HEK293 (cell line): Measurements from ENCODE around the gene XRCC2.

Experiments
- SCRT2 ChIP-seq: fragments of 450-650 bp; formaldehyde crosslinking; IDR thresholded peaks from 2 replicates; pipeline ENCODE4 v1.5.1; 2016; ENCODE audit warnings: missing biosample characterization, missing genetic modification characterization
- SP2 ChIP-seq: fragments of 450-650 bp; formaldehyde crosslinking; IDR thresholded peaks from 2 replicates; pipeline ENCODE4 v1.5.1; 2016; ENCODE audit warnings: missing biosample characterization, missing genetic modification characterization
- ZFP41 ChIP-seq: fragments of 450-650 bp; formaldehyde crosslinking; IDR thresholded peaks from 2 replicates; pipeline ENCODE4 v1.5.1; 2016; ENCODE audit warnings: missing biosample characterization, missing genetic modification characterization, borderline replicate concordance
- ZNF10 ChIP-seq: fragments of 450-650 bp; formaldehyde crosslinking; IDR thresholded peaks from 2 replicates; pipeline ENCODE4 v1.5.1; 2017; ENCODE audit warnings: missing biosample characterization, missing genetic modification characterization
- ZNF155 ChIP-seq: fragments of 450-650 bp; formaldehyde crosslinking; IDR thresholded peaks from 2 replicates; pipeline ENCODE4 v1.5.1; 2016; ENCODE audit warnings: missing biosample characterization, missing genetic modification characterization
- ZNF211 ChIP-seq: fragments of 450-650 bp; formaldehyde crosslinking; IDR thresholded peaks from 2 replicates; pipeline ENCODE4 v1.5.1; 2016; ENCODE audit warnings: low read depth, missing biosample characterization, missing genetic modification characterization
- ZNF223 ChIP-seq: fragments of 450-650 bp; formaldehyde crosslinking; IDR thresholded peaks from 2 replicates; pipeline ENCODE4 v1.5.1; 2016; ENCODE audit warnings: missing biosample characterization, missing genetic modification characterization
- ZNF350 ChIP-seq: fragments of 450-650 bp; formaldehyde crosslinking; IDR thresholded peaks from 2 replicates; pipeline ENCODE4 v1.5.0; 2017; ENCODE audit warnings: missing biosample characterization, mild to moderate bottlenecking, missing genetic modification characterization
- ZNF354C ChIP-seq: fragments of 450-650 bp; formaldehyde crosslinking; IDR thresholded peaks from 2 replicates; pipeline ENCODE4 v1.5.1; 2016; ENCODE audit warnings: missing biosample characterization, missing genetic modification characterization, low read depth, borderline replicate concordance
- ZNF501 ChIP-seq: fragments of 450-650 bp; formaldehyde crosslinking; IDR thresholded peaks from 2 replicates; pipeline ENCODE4 v1.5.1; 2016; ENCODE audit warnings: missing biosample characterization, missing genetic modification characterization
- ZNF585B ChIP-seq: fragments of 450-650 bp; formaldehyde crosslinking; IDR thresholded peaks from 2 replicates; pipeline ENCODE4 v1.5.1; 2016; ENCODE audit warnings: missing biosample characterization, missing genetic modification characterization
- ZNF629 ChIP-seq: fragments of 450-650 bp; formaldehyde crosslinking; IDR thresholded peaks from 2 replicates; pipeline ENCODE4 v1.5.1; 2017; ENCODE audit warnings: missing biosample characterization, missing genetic modification characterization
- ZSCAN30 ChIP-seq: fragments of 450-650 bp; IDR thresholded peaks from 2 replicates; pipeline ENCODE4 v1.5.1; 2018; ENCODE audit warnings: missing biosample characterization, mild to moderate bottlenecking, missing genetic modification characterization, moderate library complexity
- TF ChIP-seq, protein P1 (sequence below): fragments of 450-650 bp; formaldehyde crosslinking; IDR thresholded peaks from 2 replicates; pipeline ENCODE4 v1.5.1; 2016; ENCODE audit warnings: missing biosample characterization, missing genetic modification characterization
- TF ChIP-seq, protein P2 (sequence below): fragments of 450-650 bp; formaldehyde crosslinking; IDR thresholded peaks from 2 replicates; pipeline ENCODE4 v1.5.1; 2017; ENCODE audit warnings: missing biosample characterization, missing genetic modification characterization
- TF ChIP-seq, protein P3 (sequence below): sonication (generic); formaldehyde crosslinking; IDR thresholded peaks from 2 replicates; pipeline ENCODE4 v1.8.1; 2022; ENCODE audit warnings: mild to moderate bottlenecking, moderate library complexity, missing genetic modification reagents
- TF ChIP-seq, protein P4 (sequence below): fragments of 450-650 bp; formaldehyde crosslinking; IDR thresholded peaks from 2 replicates; pipeline ENCODE4 v1.5.1; 2017; ENCODE audit warnings: missing biosample characterization, missing genetic modification characterization
- TF ChIP-seq, protein P5 (sequence below): fragments of 450-650 bp; IDR thresholded peaks from 2 replicates; pipeline ENCODE4 v1.5.1; 2018; ENCODE audit warnings: missing biosample characterization, missing genetic modification characterization
- TF ChIP-seq, protein P6 (sequence below): fragments of 450-650 bp; formaldehyde crosslinking; IDR thresholded peaks from 2 replicates; pipeline ENCODE4 v1.5.1; 2017; ENCODE audit warnings: missing biosample characterization, missing genetic modification characterization

XRCC2 gene

DNA sequence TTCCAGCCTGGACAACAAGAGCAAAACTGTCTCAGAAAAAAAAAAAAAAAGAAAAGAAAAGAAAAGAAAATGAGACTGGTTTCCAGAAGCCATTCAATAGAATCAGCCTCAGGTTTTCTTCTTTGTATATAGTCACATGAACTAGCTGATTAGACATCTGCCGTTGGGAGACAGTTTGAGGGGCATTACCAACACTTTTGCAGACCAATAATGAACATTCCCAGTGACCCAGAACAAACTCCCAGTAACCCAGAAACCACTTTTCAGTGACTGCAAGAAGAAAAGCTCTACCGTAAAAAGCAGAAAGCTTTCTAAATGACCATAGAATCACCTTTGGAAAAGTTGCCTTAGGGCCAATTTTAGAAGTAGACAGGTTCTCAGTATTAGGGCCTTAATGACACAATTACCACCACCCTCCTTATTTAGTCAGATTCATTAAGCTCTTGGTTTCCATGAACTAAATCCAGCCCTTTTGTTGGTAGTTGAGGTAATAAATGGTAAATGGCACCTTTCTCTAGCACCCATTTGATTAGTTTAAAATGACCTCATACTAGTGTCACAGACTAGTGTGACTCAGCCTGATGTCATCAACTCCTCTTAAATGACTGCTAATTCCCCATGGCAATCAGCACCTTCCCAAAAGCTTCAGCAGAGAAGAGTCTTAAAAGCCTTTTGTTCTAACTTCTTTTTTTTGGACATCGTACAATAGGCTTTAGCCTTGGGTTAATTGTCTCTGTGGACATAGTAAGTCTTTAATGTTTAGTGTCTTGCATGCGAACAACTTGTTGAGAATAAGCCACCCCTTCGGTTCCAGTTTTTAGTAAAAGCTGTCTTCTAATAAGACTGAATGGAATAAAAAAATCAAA lies 33.6 kb upstream of the XRCC2 start (continued):
- TF ChIP-seq ZNF211 (tag by site-specific recombination) (no peak), ZNF223 (tag by site-specific recombination) (no peak), ZNF501 (tag by site-specific recombination) (peak; percentile 76; the same call in 1 of the 2 replicates), ZSCAN30 (tag by site-specific recombination) (no peak), ZNF10 (tag by site-specific recombination) (peak; percentile 71; the same call in 1 of the 2 replicates), SCRT2 (tag by site-specific recombination) (peak; percentile 83), ZNF350 (tag by site-specific recombination) (no peak), ZNF155 (no peak), ZNF585B (tag by site-specific recombination) (no peak), SP2 (tag by site-specific recombination) (peak; percentile 55), ZFP41 (no peak), ZNF354C (tag by site-specific recombination) (no peak), ZNF629 (tag by site-specific recombination) (peak; percentile 100)
- TF ChIP-seq, protein P1, sequence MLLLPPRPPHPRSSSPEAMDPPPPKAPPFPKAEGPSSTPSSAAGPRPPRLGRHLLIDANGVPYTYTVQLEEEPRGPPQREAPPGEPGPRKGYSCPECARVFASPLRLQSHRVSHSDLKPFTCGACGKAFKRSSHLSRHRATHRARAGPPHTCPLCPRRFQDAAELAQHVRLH (tag by site-specific recombination): peak; percentile 45; the same call in 1 of the 2 replicates
- TF ChIP-seq, protein P2, sequence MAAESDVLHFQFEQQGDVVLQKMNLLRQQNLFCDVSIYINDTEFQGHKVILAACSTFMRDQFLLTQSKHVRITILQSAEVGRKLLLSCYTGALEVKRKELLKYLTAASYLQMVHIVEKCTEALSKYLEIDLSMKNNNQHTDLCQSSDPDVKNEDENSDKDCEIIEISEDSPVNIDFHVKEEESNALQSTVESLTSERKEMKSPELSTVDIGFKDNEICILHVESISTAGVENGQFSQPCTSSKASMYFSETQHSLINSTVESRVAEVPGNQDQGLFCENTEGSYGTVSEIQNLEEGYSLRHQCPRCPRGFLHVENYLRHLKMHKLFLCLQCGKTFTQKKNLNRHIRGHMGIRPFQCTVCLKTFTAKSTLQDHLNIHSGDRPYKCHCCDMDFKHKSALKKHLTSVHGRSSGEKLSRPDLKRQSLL (tag by site-specific recombination): peak; percentile 67; the same call in 1 of the 2 replicates
- TF ChIP-seq, protein P3, sequence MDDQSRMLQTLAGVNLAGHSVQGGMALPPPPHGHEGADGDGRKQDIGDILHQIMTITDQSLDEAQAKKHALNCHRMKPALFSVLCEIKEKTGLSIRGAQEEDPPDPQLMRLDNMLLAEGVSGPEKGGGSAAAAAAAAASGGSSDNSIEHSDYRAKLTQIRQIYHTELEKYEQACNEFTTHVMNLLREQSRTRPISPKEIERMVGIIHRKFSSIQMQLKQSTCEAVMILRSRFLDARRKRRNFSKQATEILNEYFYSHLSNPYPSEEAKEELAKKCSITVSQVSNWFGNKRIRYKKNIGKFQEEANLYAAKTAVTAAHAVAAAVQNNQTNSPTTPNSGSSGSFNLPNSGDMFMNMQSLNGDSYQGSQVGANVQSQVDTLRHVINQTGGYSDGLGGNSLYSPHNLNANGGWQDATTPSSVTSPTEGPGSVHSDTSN (CRISPR knock-in tag): no peak
- TF ChIP-seq, protein P4, sequence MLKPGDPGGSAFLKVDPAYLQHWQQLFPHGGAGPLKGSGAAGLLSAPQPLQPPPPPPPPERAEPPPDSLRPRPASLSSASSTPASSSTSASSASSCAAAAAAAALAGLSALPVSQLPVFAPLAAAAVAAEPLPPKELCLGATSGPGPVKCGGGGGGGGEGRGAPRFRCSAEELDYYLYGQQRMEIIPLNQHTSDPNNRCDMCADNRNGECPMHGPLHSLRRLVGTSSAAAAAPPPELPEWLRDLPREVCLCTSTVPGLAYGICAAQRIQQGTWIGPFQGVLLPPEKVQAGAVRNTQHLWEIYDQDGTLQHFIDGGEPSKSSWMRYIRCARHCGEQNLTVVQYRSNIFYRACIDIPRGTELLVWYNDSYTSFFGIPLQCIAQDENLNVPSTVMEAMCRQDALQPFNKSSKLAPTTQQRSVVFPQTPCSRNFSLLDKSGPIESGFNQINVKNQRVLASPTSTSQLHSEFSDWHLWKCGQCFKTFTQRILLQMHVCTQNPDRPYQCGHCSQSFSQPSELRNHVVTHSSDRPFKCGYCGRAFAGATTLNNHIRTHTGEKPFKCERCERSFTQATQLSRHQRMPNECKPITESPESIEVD (tag by site-specific recombination): peak; percentile 78
- TF ChIP-seq, protein P5, sequence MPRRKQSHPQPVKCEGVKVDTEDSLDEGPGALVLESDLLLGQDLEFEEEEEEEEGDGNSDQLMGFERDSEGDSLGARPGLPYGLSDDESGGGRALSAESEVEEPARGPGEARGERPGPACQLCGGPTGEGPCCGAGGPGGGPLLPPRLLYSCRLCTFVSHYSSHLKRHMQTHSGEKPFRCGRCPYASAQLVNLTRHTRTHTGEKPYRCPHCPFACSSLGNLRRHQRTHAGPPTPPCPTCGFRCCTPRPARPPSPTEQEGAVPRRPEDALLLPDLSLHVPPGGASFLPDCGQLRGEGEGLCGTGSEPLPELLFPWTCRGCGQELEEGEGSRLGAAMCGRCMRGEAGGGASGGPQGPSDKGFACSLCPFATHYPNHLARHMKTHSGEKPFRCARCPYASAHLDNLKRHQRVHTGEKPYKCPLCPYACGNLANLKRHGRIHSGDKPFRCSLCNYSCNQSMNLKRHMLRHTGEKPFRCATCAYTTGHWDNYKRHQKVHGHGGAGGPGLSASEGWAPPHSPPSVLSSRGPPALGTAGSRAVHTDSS: no peak
- TF ChIP-seq, protein P6, sequence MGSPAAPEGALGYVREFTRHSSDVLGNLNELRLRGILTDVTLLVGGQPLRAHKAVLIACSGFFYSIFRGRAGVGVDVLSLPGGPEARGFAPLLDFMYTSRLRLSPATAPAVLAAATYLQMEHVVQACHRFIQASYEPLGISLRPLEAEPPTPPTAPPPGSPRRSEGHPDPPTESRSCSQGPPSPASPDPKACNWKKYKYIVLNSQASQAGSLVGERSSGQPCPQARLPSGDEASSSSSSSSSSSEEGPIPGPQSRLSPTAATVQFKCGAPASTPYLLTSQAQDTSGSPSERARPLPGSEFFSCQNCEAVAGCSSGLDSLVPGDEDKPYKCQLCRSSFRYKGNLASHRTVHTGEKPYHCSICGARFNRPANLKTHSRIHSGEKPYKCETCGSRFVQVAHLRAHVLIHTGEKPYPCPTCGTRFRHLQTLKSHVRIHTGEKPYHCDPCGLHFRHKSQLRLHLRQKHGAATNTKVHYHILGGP (tag by site-specific recombination): no peak
